ENCODE data around the gene CLMP.
A peak's percentile ranks its signal among the peaks of the same experiment; 100 is the strongest.

The CLMP gene

DNA sequence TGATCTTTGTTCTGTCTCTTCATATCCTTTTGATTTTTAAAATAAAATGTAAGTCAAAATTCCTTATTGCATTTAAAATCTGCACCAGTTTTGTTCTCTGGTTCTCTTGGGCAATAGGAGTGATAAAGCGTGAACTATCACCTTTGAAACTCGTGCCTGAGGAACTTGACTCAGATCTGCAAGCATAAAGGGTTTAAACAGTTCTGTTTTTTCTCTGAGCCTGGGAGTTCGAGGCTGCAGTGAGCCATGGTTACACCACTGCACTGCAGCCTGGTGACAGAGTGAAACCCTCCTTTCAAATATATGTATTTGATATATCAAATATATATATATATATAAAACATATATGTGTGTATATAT, 38.9 kb upstream of the CLMP start:
- TF ChIP-seq NFIC (IDR thresholded peaks at IDR 0.05) (no peak), CREB1 (IDR thresholded peaks at IDR 0.05; ENCODE audit: low read depth) (no peak), TEAD4 (IDR thresholded peaks at IDR 0.05) (no peak), ZBTB7A (IDR thresholded peaks at IDR 0.05; ENCODE audit: low read depth) (no peak), EGR1 (IDR thresholded peaks at IDR 0.05) (no peak), TCF12 (IDR thresholded peaks at IDR 0.05; ENCODE audit: low read depth) (no peak)
- TF ChIP-seq, protein P1, sequence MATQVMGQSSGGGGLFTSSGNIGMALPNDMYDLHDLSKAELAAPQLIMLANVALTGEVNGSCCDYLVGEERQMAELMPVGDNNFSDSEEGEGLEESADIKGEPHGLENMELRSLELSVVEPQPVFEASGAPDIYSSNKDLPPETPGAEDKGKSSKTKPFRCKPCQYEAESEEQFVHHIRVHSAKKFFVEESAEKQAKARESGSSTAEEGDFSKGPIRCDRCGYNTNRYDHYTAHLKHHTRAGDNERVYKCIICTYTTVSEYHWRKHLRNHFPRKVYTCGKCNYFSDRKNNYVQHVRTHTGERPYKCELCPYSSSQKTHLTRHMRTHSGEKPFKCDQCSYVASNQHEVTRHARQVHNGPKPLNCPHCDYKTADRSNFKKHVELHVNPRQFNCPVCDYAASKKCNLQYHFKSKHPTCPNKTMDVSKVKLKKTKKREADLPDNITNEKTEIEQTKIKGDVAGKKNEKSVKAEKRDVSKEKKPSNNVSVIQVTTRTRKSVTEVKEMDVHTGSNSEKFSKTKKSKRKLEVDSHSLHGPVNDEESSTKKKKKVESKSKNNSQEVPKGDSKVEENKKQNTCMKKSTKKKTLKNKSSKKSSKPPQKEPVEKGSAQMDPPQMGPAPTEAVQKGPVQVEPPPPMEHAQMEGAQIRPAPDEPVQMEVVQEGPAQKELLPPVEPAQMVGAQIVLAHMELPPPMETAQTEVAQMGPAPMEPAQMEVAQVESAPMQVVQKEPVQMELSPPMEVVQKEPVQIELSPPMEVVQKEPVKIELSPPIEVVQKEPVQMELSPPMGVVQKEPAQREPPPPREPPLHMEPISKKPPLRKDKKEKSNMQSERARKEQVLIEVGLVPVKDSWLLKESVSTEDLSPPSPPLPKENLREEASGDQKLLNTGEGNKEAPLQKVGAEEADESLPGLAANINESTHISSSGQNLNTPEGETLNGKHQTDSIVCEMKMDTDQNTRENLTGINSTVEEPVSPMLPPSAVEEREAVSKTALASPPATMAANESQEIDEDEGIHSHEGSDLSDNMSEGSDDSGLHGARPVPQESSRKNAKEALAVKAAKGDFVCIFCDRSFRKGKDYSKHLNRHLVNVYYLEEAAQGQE (IDR thresholded peaks at IDR 0.05; ENCODE audit: low read depth): no peak

DNA sequence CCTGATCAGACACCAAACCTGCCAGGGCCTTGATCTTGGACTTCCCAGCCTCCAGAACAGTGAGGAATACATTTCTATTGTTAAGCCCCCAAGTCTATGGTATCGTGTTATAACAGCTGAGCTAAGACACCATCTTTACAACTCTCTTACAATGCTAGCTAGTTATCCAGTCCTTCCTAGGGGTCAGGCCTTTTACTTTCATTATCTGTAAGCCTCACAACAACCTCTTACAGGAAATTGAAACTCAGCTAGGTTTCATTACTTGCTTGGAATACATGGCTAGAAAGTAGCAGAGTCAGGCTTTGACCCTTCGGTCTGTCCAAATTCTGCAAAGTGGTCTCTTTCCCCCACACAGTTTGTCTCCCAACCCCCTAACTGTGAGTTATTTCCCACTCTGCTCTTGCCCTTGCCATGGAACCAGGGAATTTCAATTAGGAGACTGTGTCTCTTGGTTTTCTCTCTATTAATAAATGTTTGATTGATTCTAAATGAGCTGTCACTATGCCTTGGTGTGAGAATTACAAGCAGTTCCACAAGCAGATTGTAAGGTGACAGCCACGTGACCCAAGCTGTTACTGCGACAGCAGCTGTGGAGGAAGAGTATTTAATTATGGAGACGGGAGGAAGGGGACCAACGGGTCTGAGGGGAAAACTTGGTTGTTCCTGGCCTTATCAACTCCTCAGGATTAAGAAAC, 38.4 kb upstream of the CLMP start:
- TF ChIP-seq, protein P2, sequence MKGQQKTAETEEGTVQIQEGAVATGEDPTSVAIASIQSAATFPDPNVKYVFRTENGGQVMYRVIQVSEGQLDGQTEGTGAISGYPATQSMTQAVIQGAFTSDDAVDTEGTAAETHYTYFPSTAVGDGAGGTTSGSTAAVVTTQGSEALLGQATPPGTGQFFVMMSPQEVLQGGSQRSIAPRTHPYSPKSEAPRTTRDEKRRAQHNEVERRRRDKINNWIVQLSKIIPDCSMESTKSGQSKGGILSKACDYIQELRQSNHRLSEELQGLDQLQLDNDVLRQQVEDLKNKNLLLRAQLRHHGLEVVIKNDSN (IDR thresholded peaks at IDR 0.05): 0 out of 2 replicates have a peak, but pooled peaks have one; percentile 26
- TF ChIP-seq EGR1 (IDR thresholded peaks at IDR 0.05): no peak

DNA sequence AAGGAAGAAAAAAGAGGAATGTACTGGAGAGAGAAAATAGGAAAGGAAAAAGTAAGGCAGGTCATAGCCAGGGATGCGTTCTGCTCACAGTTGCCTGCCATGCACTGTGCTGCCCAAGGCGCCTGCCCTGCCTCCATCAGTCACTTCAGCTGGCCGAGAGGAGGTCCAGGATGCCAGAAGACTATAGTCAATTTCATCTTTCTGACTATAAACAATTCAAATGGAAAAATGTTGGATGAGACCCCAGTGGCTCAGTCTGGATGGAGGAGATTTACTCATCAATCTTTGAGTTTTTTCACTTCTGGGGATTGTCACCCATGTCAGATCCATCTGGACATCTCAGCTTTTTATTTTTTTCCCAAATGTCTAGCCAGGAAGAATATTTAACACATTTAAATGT, 36.7 kb upstream of the CLMP start:
- TF ChIP-seq EGR1 (IDR thresholded peaks at IDR 0.05): no peak
- TF ChIP-seq TEAD4 (IDR thresholded peaks at IDR 0.05): no peak
- no peak for TF ChIP-seq CEBPB (IDR thresholded peaks at IDR 0.05)
- TF ChIP-seq EP300 (IDR thresholded peaks at IDR 0.05; ENCODE audit: borderline replicate concordance): no peak
- no peak for TF ChIP-seq TAF1 (IDR thresholded peaks at IDR 0.05; ENCODE audit: low read depth)
- TF ChIP-seq YY1 (IDR thresholded peaks at IDR 0.05; ENCODE audit: low read depth): no peak
- TF ChIP-seq, protein P3, sequence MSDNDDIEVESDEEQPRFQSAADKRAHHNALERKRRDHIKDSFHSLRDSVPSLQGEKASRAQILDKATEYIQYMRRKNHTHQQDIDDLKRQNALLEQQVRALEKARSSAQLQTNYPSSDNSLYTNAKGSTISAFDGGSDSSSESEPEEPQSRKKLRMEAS (IDR thresholded peaks at IDR 0.05): no peak
- TF ChIP-seq, protein P2 (IDR thresholded peaks at IDR 0.05): no peak
- TF ChIP-seq, protein P1 (IDR thresholded peaks at IDR 0.05; ENCODE audit: low read depth): no peak
- no peak for TF ChIP-seq ZBTB7A (IDR thresholded peaks at IDR 0.05; ENCODE audit: low read depth)
- TF ChIP-seq CREB1 (IDR thresholded peaks at IDR 0.05; ENCODE audit: low read depth): no peak
- no peak for TF ChIP-seq NFIC (IDR thresholded peaks at IDR 0.05)
- no peak for TF ChIP-seq FOXM1 (IDR thresholded peaks at IDR 0.05; ENCODE audit: borderline replicate concordance, low read depth)
- TF ChIP-seq RAD21 (IDR thresholded peaks at IDR 0.05; ENCODE audit: low read depth): no peak
- TF ChIP-seq TCF12 (IDR thresholded peaks at IDR 0.05; ENCODE audit: low read depth): no peak

DNA sequence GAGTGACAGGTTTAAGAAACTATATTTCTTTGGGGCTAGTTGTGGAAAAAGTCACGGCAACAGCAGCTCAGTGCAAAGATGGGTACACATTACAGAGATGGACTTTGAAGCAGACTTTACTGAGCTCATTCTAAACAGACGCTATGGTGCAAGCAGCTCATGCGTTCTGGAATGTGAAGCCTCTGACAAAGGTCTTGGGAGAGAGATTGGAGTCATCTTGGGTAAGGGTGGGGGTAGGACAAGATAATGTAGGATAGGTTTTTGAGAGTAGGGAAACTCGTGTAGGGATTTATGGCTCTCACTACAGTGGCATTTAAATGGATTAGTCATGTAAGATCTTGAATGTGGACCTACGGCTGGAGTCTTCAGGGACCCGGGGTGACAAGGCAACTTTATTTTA, 36.2 kb upstream of the CLMP start:
- TF ChIP-seq EP300 (IDR thresholded peaks at IDR 0.05; ENCODE audit: borderline replicate concordance) (no peak), TAF1 (IDR thresholded peaks at IDR 0.05; ENCODE audit: low read depth) (no peak), NFIC (IDR thresholded peaks at IDR 0.05) (no peak), ZBTB7A (IDR thresholded peaks at IDR 0.05; ENCODE audit: low read depth) (no peak)
- TF ChIP-seq, protein P2 (IDR thresholded peaks at IDR 0.05): no peak

DNA sequence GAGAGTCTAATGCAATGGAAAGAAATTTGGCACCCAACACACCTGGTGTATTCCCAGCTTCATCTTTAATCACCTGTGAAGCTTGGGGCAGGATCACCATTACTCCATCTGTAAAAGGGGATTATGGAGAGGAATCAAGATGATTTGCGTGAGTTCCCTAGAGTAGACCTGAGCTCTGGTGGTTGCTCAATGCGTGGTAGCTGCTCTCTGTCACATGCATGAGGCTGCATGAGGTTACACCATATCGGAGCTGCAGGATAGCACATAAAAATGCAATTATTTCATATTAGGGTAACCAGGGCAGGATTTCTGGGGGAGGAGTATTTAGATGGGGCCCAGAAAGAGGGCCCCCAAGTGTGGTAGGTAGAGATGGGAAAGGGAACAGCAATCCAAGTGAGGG, 35.3 kb upstream of the CLMP start:
- TF ChIP-seq TAF1 (IDR thresholded peaks at IDR 0.05; ENCODE audit: low read depth) (no peak), RAD21 (IDR thresholded peaks at IDR 0.05; ENCODE audit: low read depth) (no peak), YY1 (IDR thresholded peaks at IDR 0.05; ENCODE audit: low read depth) (no peak), EGR1 (IDR thresholded peaks at IDR 0.05) (no peak), TCF12 (IDR thresholded peaks at IDR 0.05; ENCODE audit: low read depth) (no peak), EP300 (IDR thresholded peaks at IDR 0.05; ENCODE audit: borderline replicate concordance) (no peak), CEBPB (IDR thresholded peaks at IDR 0.05) (no peak), TEAD4 (IDR thresholded peaks at IDR 0.05) (no peak), ZBTB7A (IDR thresholded peaks at IDR 0.05; ENCODE audit: low read depth) (no peak), CREB1 (IDR thresholded peaks at IDR 0.05; ENCODE audit: low read depth) (no peak), FOXM1 (IDR thresholded peaks at IDR 0.05; ENCODE audit: borderline replicate concordance, low read depth) (no peak)
- TF ChIP-seq, protein P3 (IDR thresholded peaks at IDR 0.05): no peak
- TF ChIP-seq, protein P2 (IDR thresholded peaks at IDR 0.05): no peak
- TF ChIP-seq, protein P1 (IDR thresholded peaks at IDR 0.05; ENCODE audit: low read depth): no peak
